ENCODE measurements around the gene KRCC1.

KRCC1 gene

GRCh38 chr2:88096708-88097107 is 41.1 kb upstream of the KRCC1 start:
- no peak for TF ChIP-seq CTCF (IDR thresholded peaks at IDR 0.05; ENCODE audit: extremely low read depth, missing control alignments)
- no peak for DNase-seq (ENCODE audit: low spot score)

GRCh38 chr2:88095022-88095421 is 39.4 kb upstream of the KRCC1 start:
- DNase-seq (ENCODE audit: low spot score) = no peak
- no peak for TF ChIP-seq CTCF (IDR thresholded peaks at IDR 0.05; ENCODE audit: extremely low read depth, missing control alignments)

DNA sequence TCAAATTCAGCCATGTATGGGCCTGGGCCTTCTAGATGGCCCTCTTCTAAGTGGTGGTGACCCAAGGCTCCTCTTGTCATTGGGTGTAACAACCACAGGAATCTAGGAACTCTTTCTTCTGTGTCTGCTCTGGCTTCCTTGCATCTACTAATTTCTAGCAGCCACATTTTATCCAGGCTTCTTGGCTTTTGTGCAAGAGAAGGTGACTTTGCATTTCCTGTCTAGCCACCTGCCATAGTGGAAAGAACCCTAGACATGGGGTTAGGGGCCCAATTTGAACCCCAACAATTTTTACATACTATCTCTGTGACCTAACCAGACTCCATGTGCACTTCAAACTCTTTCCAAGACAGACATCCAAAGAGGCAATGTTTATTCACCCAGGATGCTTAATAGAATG is 37.2 kb upstream of the KRCC1 start:
- DNase-seq (ENCODE audit: low spot score) = no peak
- no peak for TF ChIP-seq CTCF (IDR thresholded peaks at IDR 0.05; ENCODE audit: extremely low read depth, missing control alignments)

- TF ChIP-seq CTCF (IDR thresholded peaks at IDR 0.05; ENCODE audit: extremely low read depth, missing control alignments) = no peak
- DNase-seq (ENCODE audit: low spot score) = no peak
Observed at GRCh38 chr2:88091943-88092342, 36.4 kb upstream of the KRCC1 start.

GRCh38 chr2:88090446-88091283 is 35.1 kb upstream of the KRCC1 start:
- TF ChIP-seq CTCF (IDR thresholded peaks at IDR 0.05; ENCODE audit: extremely low read depth, missing control alignments) = no peak
- DNase-seq (ENCODE audit: low spot score) = no peak

DNA sequence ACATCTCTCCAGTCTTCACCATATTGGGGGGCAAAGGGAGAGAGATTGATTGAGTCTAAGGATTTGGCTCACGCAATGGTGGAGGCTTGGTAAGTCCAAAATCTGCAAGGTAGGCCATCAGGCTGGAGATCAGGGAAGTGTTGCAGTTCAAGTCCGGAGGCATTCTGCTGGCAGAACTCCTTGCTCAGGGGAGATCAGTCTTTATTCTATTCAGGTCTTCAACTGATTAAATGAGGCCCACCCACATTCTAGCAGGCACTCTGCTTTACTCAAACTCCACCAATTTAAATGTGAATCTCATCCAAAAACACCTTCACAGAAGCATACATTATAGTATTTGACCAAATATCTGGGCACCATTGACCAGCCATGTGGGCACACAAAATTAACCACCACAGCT is 33.4 kb upstream of the KRCC1 start:
- TF ChIP-seq CTCF (IDR thresholded peaks at IDR 0.05; ENCODE audit: extremely low read depth, missing control alignments) = no peak
- no peak for DNase-seq (ENCODE audit: low spot score)

GRCh38 chr2:88087763-88088162 is 32.2 kb upstream of the KRCC1 start:
- DNase-seq (ENCODE audit: low spot score) = no peak
- TF ChIP-seq CTCF (IDR thresholded peaks at IDR 0.05; ENCODE audit: extremely low read depth, missing control alignments) = no peak

Data from GM20000 (cell line).